H1 (cell line): ENCODE measurements around the gene MCM6. TPM values are rescaled to one million over a fixed set of nuclear protein-coding genes. Genes with fewer than 3 reads are reported as not detected.

Experiments used
- CTCF ChIA-PET: fragments of 300-600 bp; sonication (Branson Sonifier 250); formaldehyde crosslinking; loops from one replicate; lab custom pipeline; 2021; ENCODE audit not compliant: partially characterized antibody; lab: Charles Lee
- POLR2A ChIA-PET: fragments of 300-600 bp; sonication (Branson Sonifier 250); formaldehyde crosslinking; loops from one replicate; lab custom pipeline; 2021; ENCODE audit warnings: inconsistent platforms; ENCODE audit not compliant: partially characterized antibody; lab: Charles Lee
- DNase-seq, 2 experiments: peaks; one replicate each; pipeline versions ENCODE4 v3.0.0 to v3.0.0-alpha.2; 2010 to 2022; ENCODE audit warnings: low spot score in 2 of 2, low read depth in 1 of 2, mixed read lengths in 1 of 2
- FAIRE-seq: peaks from 2 replicates; lab custom pipeline; 2011; peaks lifted over from hg19 to GRCh38; lab: Jason Lieb, UNC
- H2AFZ ChIP-seq: 2 replicates; pipeline ENCODE4 v1.8.1; 2012; ENCODE audit warnings: low read length, inconsistent platforms
- H2AK5ac ChIP-seq: 2 replicates; pipeline ENCODE4 v1.6.1; 2013; ENCODE audit warnings: low read depth, low read length
- H2BK120ac ChIP-seq: replicated peaks from 2 replicates; pipeline ENCODE3; 2013; ENCODE audit warnings: low read depth, low read length, inconsistent platforms
- H2BK12ac ChIP-seq: 2 replicates; pipeline ENCODE4 v1.6.1; 2013; ENCODE audit warnings: low read depth, low read length
- H2BK15ac ChIP-seq: 2 replicates; pipeline ENCODE4 v1.6.1; 2013; ENCODE audit warnings: low read length
- H2BK20ac ChIP-seq: 2 replicates; pipeline ENCODE4 v1.6.1; 2013; ENCODE audit warnings: low read length
- H2BK5ac ChIP-seq: 2 replicates; pipeline ENCODE4 v1.6.1; 2013; ENCODE audit warnings: low read depth, low read length
- H3K14ac ChIP-seq: 2 replicates; pipeline ENCODE4 v1.6.1; 2013; ENCODE audit warnings: inconsistent platforms; ENCODE audit not compliant: insufficient read length
- H3K18ac ChIP-seq: 2 replicates; pipeline ENCODE4 v1.6.1; 2013; ENCODE audit warnings: low read length; ENCODE audit errors: extremely low read depth
- H3K23ac ChIP-seq: 2 replicates; pipeline ENCODE4 v1.6.1; 2013; ENCODE audit warnings: inconsistent platforms; ENCODE audit not compliant: insufficient read length
- H3K23me2 ChIP-seq: 2 replicates; pipeline ENCODE4 v1.6.1; 2013; ENCODE audit warnings: low read depth, low read length
- H3K27ac ChIP-seq: 2 replicates; pipeline ENCODE4 v1.6.1; 2011; ENCODE audit warnings: low read depth, low read length, inconsistent platforms
- H3K27me3 ChIP-seq, 4 experiments: replicated peaks in 1 of 4; 1 replicate in 1 of 4; 2 replicates in 3 of 4; pipeline versions ENCODE4 v1.6.1 to v1.8.1; 2011 to 2013; ENCODE audit warnings: low read length in 3 of 4, mild to moderate bottlenecking in 3 of 4, inconsistent platforms in 2 of 4, mixed read lengths in 2 of 4, moderate library complexity in 1 of 4; ENCODE audit not compliant: control insufficient read depth in 3 of 4, insufficient read depth in 3 of 4; ENCODE audit errors: extremely low read depth in 1 of 4
- H3K36me3 ChIP-seq, 4 experiments: 2 replicates each; pipeline versions ENCODE4 v1.6.1 to v1.8.1; 2011 to 2013; ENCODE audit warnings: mild to moderate bottlenecking in 4 of 4, low read length in 3 of 4, moderate library complexity in 2 of 4, control low read depth in 1 of 4, inconsistent platforms in 1 of 4; ENCODE audit not compliant: insufficient read depth in 4 of 4, control insufficient read depth in 2 of 4
- H3K4ac ChIP-seq: replicated peaks from 2 replicates; pipeline ENCODE3; 2013; ENCODE audit warnings: low read length, low read depth, mixed read lengths, inconsistent platforms; ENCODE audit not compliant: insufficient read length
- H3K4me1 ChIP-seq, 4 experiments: replicated peaks in 1 of 4; 1 replicate in 1 of 4; 2 replicates in 3 of 4; pipeline versions ENCODE4 v1.6.1 to v1.8.1; 2011 to 2013; ENCODE audit warnings: low read length in 3 of 4, inconsistent platforms in 2 of 4, mixed read lengths in 1 of 4; ENCODE audit not compliant: insufficient read depth in 4 of 4, control insufficient read depth in 3 of 4
- H3K4me2 ChIP-seq, 2 experiments: 2 replicates each; pipeline versions ENCODE4 v1.6.1 to v1.8.1; 2011 to 2013; ENCODE audit warnings: low read depth in 2 of 2, low read length in 2 of 2, control low read depth in 1 of 2, inconsistent platforms in 1 of 2, mild to moderate bottlenecking in 1 of 2; ENCODE audit not compliant: insufficient read depth in 1 of 2
- H3K4me3 ChIP-seq, 4 experiments: fragments of 200-600, 300-600 bp in 1 of 4; sonication (generic), shearing (Covaris generic), sonication (Bioruptor Twin) in 1 of 4; 2 replicates each; pipeline versions ENCODE4 v1.5.1 to v1.8.1; 2011 to 2016; ENCODE audit warnings: low read length in 4 of 4, low read depth in 3 of 4, control low read depth in 2 of 4, inconsistent platforms in 2 of 4, mild to moderate bottlenecking in 2 of 4, mixed read lengths in 1 of 4, moderate library complexity in 1 of 4; ENCODE audit not compliant: insufficient read depth in 2 of 4; ENCODE audit errors: extremely low read depth in 1 of 4
- H3K56ac ChIP-seq: replicated peaks from 2 replicates; pipeline ENCODE3; 2013; ENCODE audit warnings: low read depth, mild to moderate bottlenecking, mixed read lengths, low read length, inconsistent platforms; ENCODE audit not compliant: insufficient read length
- H3K79me1 ChIP-seq: 2 replicates; pipeline ENCODE4 v1.6.1; 2013; ENCODE audit warnings: low read depth, low read length, control low read depth
- H3K79me2 ChIP-seq, 2 experiments: 2 replicates each; pipeline versions ENCODE4 v1.6.1 to v1.8.1; 2012 to 2013; ENCODE audit warnings: low read length in 2 of 2, mild to moderate bottlenecking in 2 of 2, inconsistent platforms in 1 of 2; ENCODE audit not compliant: insufficient read depth in 2 of 2, control insufficient read depth in 1 of 2
- H3K9ac ChIP-seq, 4 experiments: replicated peaks in 1 of 4; 1 replicate in 1 of 4; 2 replicates in 3 of 4; pipeline versions ENCODE4 v1.6.1 to v1.8.1; 2011 to 2013; ENCODE audit warnings: low read depth in 3 of 4, low read length in 3 of 4, control low read depth in 2 of 4, mild to moderate bottlenecking in 2 of 4, moderate library complexity in 2 of 4, inconsistent platforms in 1 of 4; ENCODE audit errors: extremely low read depth in 1 of 4
- H3K9me3 ChIP-seq, 2 experiments: 2 replicates each; pipeline versions ENCODE4 v1.6.1 to v1.8.1; 2012 to 2013; ENCODE audit warnings: mild to moderate bottlenecking in 2 of 2, moderate library complexity in 2 of 2, control low read depth in 1 of 2, inconsistent platforms in 1 of 2, low read depth in 1 of 2, low read length in 1 of 2, mixed read lengths in 1 of 2; ENCODE audit not compliant: insufficient read depth in 2 of 2
- H4K20me1 ChIP-seq, 2 experiments: replicated peaks in 1 of 2; 2 replicates each; pipeline versions ENCODE3 to v1.8.1; 2011 to 2013; ENCODE audit warnings: inconsistent platforms in 2 of 2, low read length in 2 of 2, mild to moderate bottlenecking in 1 of 2; ENCODE audit not compliant: insufficient read depth in 2 of 2, control insufficient read depth in 1 of 2
- H4K5ac ChIP-seq: 2 replicates; pipeline ENCODE4 v1.6.1; 2013; ENCODE audit warnings: low read length, low read depth, mixed read lengths, inconsistent platforms; ENCODE audit not compliant: insufficient read length
- H4K8ac ChIP-seq: 2 replicates; pipeline ENCODE4 v1.8.0; 2013; ENCODE audit warnings: mild to moderate bottlenecking, moderate library complexity, low read length, inconsistent platforms; ENCODE audit not compliant: insufficient read depth; ENCODE audit errors: extremely low read depth
- H4K91ac ChIP-seq: replicated peaks from 2 replicates; pipeline ENCODE3; 2013; ENCODE audit warnings: low read length, mixed read lengths, inconsistent platforms; ENCODE audit not compliant: insufficient read length
- BRCA1 ChIP-seq: IDR thresholded peaks from 2 replicates; pipeline ENCODE4 v1.6.1; 2012; ENCODE audit warnings: low read depth, low read length, improper control_type of control experiment
- CEBPB ChIP-seq: IDR thresholded peaks from 2 replicates; pipeline ENCODE4 v1.6.1; 2012; ENCODE audit warnings: low read depth, low read length
- CTCF ChIP-seq, 3 experiments: IDR thresholded peaks; 1 replicate in 2 of 3; 2 replicates in 1 of 3; pipeline versions ENCODE4 v1.5.1 to v1.6.1; 2011; ENCODE audit warnings: low read length in 3 of 3, mild to moderate bottlenecking in 3 of 3, inconsistent platforms in 2 of 3, low read depth in 1 of 3, moderate library complexity in 1 of 3; ENCODE audit not compliant: insufficient read depth in 1 of 3; ENCODE audit errors: control extremely low read depth in 1 of 3
- EP300 ChIP-seq, 2 experiments: IDR thresholded peaks; 1 replicate in 1 of 2; 2 replicates in 1 of 2; pipeline ENCODE4 v1.6.1; 2011 to 2012; ENCODE audit warnings: low read depth in 2 of 2, low read length in 2 of 2, mild to moderate bottlenecking in 2 of 2, borderline replicate concordance in 1 of 2, inconsistent platforms in 1 of 2, moderate library complexity in 1 of 2
- FOSL1 ChIP-seq: IDR thresholded peaks from 2 replicates; pipeline ENCODE4 v1.6.1; 2011; ENCODE audit warnings: mild to moderate bottlenecking, low read depth, low read length, moderate library complexity; ENCODE audit not compliant: insufficient read depth
- JUND ChIP-seq: IDR thresholded peaks from 2 replicates; pipeline ENCODE4 v1.6.1; 2011; ENCODE audit warnings: mild to moderate bottlenecking, improper control_type of control experiment, low read length
- SP1 ChIP-seq: IDR thresholded peaks from 2 replicates; pipeline ENCODE4 v1.6.1; 2011; ENCODE audit warnings: low read depth, low read length
- TEAD4 ChIP-seq: IDR thresholded peaks from 2 replicates; pipeline ENCODE4 v1.6.1; 2012; ENCODE audit warnings: low read depth, low read length, inconsistent platforms, mixed read lengths
- WGBS, 2 experiments: shearing (Covaris generic) in 1 of 2; methylation state at CpG; one replicate each; pipeline versions ENCODE4 v1.1.6 to v1.1.7; 2013 to 2015; ENCODE audit warnings: low lambda C conversion rate in 2 of 2, mixed read lengths in 2 of 2, inconsistent platforms in 1 of 2, low coverage in 1 of 2, missing lambda C conversion rate in 1 of 2; ENCODE audit not compliant: insufficient replicate concordance in 2 of 2, insufficient coverage in 1 of 2, insufficient read length in 1 of 2; ENCODE audit errors: extremely low coverage in 1 of 2, missing lambda C conversion rate in 1 of 2; 5-methylcytosine and 5-hydroxymethylcytosine counted together
- polyA plus RNA-seq, 7 experiments: library from polyadenylated mRNA; depleted of rRNA in 3 of 7; stranded (reverse) in 5 of 7; unstranded in 2 of 7; fragments of >200 nt in 5 of 7; fragments of 200-250 nt in 2 of 7; gene quantifications; 1 replicate in 5 of 7; 2 replicates in 1 of 7; 4 replicates in 1 of 7; pipeline versions ENCODE4 v1.2.1 to v1.2.3, GENCODE V29; 2011 to 2013; ENCODE audit warnings: missing spikeins in 2 of 7, mixed read lengths in 2 of 7
- total RNA-seq: library from RNA; stranded (reverse); fragmentation: NEBNext Ultra II Directional; extraction: Animal tissue kit (Norgen Biotek cat#: 25700); gene quantifications from 2 replicates; pipeline ENCODE4 v1.2.1, GENCODE V29; 2021

The MCM6 gene
- total and polyA plus RNA-seq, 2 of the 8 experiments (the other 6 are each of a cell fraction or from before 2014, with no cell fraction given), result 60.2 to 134 TPM

GRCh38 chr2:135826544-135826943 is 49.7 kb downstream of the MCM6 start:
- Histone ChIP-seq H4K5ac (no peak overlapping the region), H3K79me1 (no peaks in the 10 kb centered on the region), H3K23me2 (no peaks in the 10 kb centered on the region), H4K91ac (no peak overlapping the region), H3K36me3 (no peaks in the 10 kb centered on the region), H3K9ac (no peak overlapping the region), H3K23ac (no peak overlapping the region), H3K79me2 (no peaks in the 10 kb centered on the region), H2BK120ac (no peak overlapping the region), H3K27me3 (no peaks in the 10 kb centered on the region), H3K18ac (no peak overlapping the region), H4K8ac (no peak overlapping the region), H3K4ac (no peak overlapping the region), H2AK5ac (no peak overlapping the region), H2AFZ (no peak overlapping the region), H3K14ac (no peak overlapping the region), H3K27ac (no peak overlapping the region), H3K4me3 (no peak overlapping the region), H4K20me1 (no peaks in the 10 kb centered on the region), H3K4me1 (no peaks in the 10 kb centered on the region), H2BK5ac (no peak overlapping the region), H2BK12ac (no peak overlapping the region), H2BK15ac (no peak overlapping the region), H3K56ac (no peak overlapping the region), H3K9me3 (no peaks in the 10 kb centered on the region), H3K4me2 (no peak overlapping the region), H2BK20ac (no peak overlapping the region)
- WGBS, 2 experiments, result 93% methylated on average over 6 of the region's 6 CpGs; no CpG with 5 or more reads in 1 of the 2 experiments
- CTCF ChIA-PET, result interaction anchor here (0.6 to 0.7 kb wide), 2 partner anchors 19 to 1510 kb away, joined by 3 read pairs; no protein-coding TSS in a partner anchor
- no peak for DNase-seq
- TF ChIP-seq CEBPB (no peak), JUND (no peak), CTCF (IDR thresholded peaks at IDR 0.05; ENCODE audit: control extremely low read depth in 1 of 3, insufficient read depth in 1 of 3, low read depth in 1 of 3, low read length in 3 of 3) (no peak), FOSL1 (no peak), EP300 (IDR thresholded peaks at IDR 0.05; ENCODE audit: borderline replicate concordance in 1 of 2, low read depth in 2 of 2, low read length in 2 of 2) (no peak), SP1 (no peak), TEAD4 (no peak), BRCA1 (no peak)
- FAIRE-seq, result no peak
- POLR2A ChIA-PET, result no interaction called here
